Endothelial cell of umbilical vein (primary cell): ENCODE measurements around the gene TRAPPC5. TPM values are rescaled to one million over a fixed set of nuclear protein-coding genes. Genes with fewer than 3 reads are reported as not detected.

Experiments
- BruUV-seq: library from RNA; stranded (reverse); fragments of 400-500 nt; replicated peaks from 2 replicates; lab custom pipeline; 2021; lab: Mats Ljungman, UMichigan
- CTCF ChIA-PET: fragments of 300-600, 350-600 bp; sonication (Branson Sonifier 250); formaldehyde crosslinking; loops from one replicate; lab custom pipeline; 2021; ENCODE audit warnings: antibody characterized with exemption, inconsistent platforms; lab: Charles Lee
- POLR2A ChIA-PET: fragments of 300-600, 350-600 bp; sonication (Branson Sonifier 250); formaldehyde crosslinking; loops from one replicate; lab custom pipeline; 2021; ENCODE audit warnings: antibody characterized with exemption, inconsistent platforms; lab: Charles Lee
- DNase-seq: peaks from one replicate; pipeline ENCODE4 v3.0.0-alpha.2; 2011; ENCODE audit warnings: low read depth, low spot score
- FAIRE-seq: peaks from 2 replicates; lab custom pipeline; 2011; peaks lifted over from hg19 to GRCh38; lab: Jason Lieb, UNC
- H2AFZ ChIP-seq: 2 replicates; pipeline ENCODE4 v1.6.0; 2012; ENCODE audit warnings: low read depth, low read length, control low read depth, inconsistent platforms
- H3K27ac ChIP-seq: 2 replicates; pipeline ENCODE4 v1.5.1; 2011; ENCODE audit warnings: low read depth, mild to moderate bottlenecking, control low read depth, low read length, moderate library complexity; ENCODE audit not compliant: insufficient read depth
- H3K27me3 ChIP-seq, 2 experiments: 2 replicates each; pipeline versions ENCODE4 v1.6.0 to v1.6.1; 2011; ENCODE audit warnings: low read length in 2 of 2, mixed read lengths in 1 of 2; ENCODE audit not compliant: control insufficient read depth in 2 of 2, insufficient read depth in 2 of 2
- H3K36me3 ChIP-seq, 2 experiments: 2 replicates in 1 of 2; 3 replicates in 1 of 2; pipeline ENCODE4 v1.5.1; 2011; ENCODE audit warnings: low read length in 2 of 2, mild to moderate bottlenecking in 1 of 2, moderate library complexity in 1 of 2; ENCODE audit not compliant: control insufficient read depth in 2 of 2, insufficient read depth in 2 of 2; ENCODE audit errors: extremely low read depth in 1 of 2
- H3K4me1 ChIP-seq: 3 replicates; pipeline ENCODE4 v1.5.1; 2011; ENCODE audit warnings: mild to moderate bottlenecking, low read length; ENCODE audit not compliant: control insufficient read depth, insufficient read depth; ENCODE audit errors: extremely low read depth
- H3K4me2 ChIP-seq: 2 replicates; pipeline ENCODE4 v1.6.1; 2011; ENCODE audit warnings: low read length, control low read depth, mixed read lengths; ENCODE audit not compliant: insufficient read depth
- H3K4me3 ChIP-seq, 3 experiments: fragments of 200-600 bp in 1 of 3; sonication (generic), shearing (Covaris generic) in 1 of 3; replicated peaks in 1 of 3; 2 replicates each; pipeline ENCODE4 v1.5.1; 2011 to 2016; ENCODE audit warnings: control low read depth in 3 of 3, low read length in 3 of 3, mild to moderate bottlenecking in 2 of 3, inconsistent platforms in 1 of 3, low read depth in 1 of 3, moderate library complexity in 1 of 3; ENCODE audit not compliant: insufficient read depth in 1 of 3
- H3K79me2 ChIP-seq: 2 replicates; pipeline ENCODE4 v1.6.0; 2012; ENCODE audit warnings: low read length, inconsistent platforms; ENCODE audit not compliant: control insufficient read depth, insufficient read depth
- H3K9ac ChIP-seq: replicated peaks from 2 replicates; pipeline ENCODE3; 2011; ENCODE audit warnings: low read length, control low read depth; ENCODE audit not compliant: insufficient read depth; ENCODE audit errors: extremely low read depth
- H3K9me1 ChIP-seq: replicated peaks from 3 replicates; pipeline ENCODE4 v1.6.0; 2011; ENCODE audit warnings: mild to moderate bottlenecking, low read length; ENCODE audit not compliant: control insufficient read depth, insufficient read depth; ENCODE audit errors: extremely low read depth
- H3K9me3 ChIP-seq: replicated peaks from 2 replicates; pipeline ENCODE4 v1.5.1; 2012; ENCODE audit warnings: low read length, inconsistent platforms; ENCODE audit not compliant: control insufficient read depth, insufficient read depth
- H4K20me1 ChIP-seq: replicated peaks from 2 replicates; pipeline ENCODE3; 2011; ENCODE audit warnings: mild to moderate bottlenecking, low read length; ENCODE audit not compliant: control insufficient read depth, insufficient read depth; ENCODE audit errors: extremely low read depth
- CTCF ChIP-seq, 2 donors: IDR thresholded peaks; 1 replicate in 1 of 2; 2 replicates in 1 of 2; pipeline ENCODE4 v1.5.1; 2011; ENCODE audit warnings: low read length in 2 of 2, mild to moderate bottlenecking in 2 of 2, moderate library complexity in 2 of 2, control low read depth in 1 of 2, inconsistent platforms in 1 of 2, low read depth in 1 of 2; ENCODE audit not compliant: insufficient read depth in 1 of 2; ENCODE audit errors: extremely low read depth in 1 of 2
- EZH2 ChIP-seq: IDR thresholded peaks from 2 replicates; pipeline ENCODE4 v1.6.1; 2012; ENCODE audit warnings: borderline replicate concordance, low read depth, mild to moderate bottlenecking, moderate library complexity, low read length, inconsistent platforms; ENCODE audit not compliant: severe bottlenecking
- FOS ChIP-seq: IDR thresholded peaks from 2 replicates; pipeline ENCODE4 v1.6.1; 2011; ENCODE audit warnings: mild to moderate bottlenecking, low read length, moderate library complexity, borderline replicate concordance; ENCODE audit not compliant: insufficient read depth
- GATA2 ChIP-seq: IDR thresholded peaks from 2 replicates; pipeline ENCODE4 v1.7.0; 2011; ENCODE audit warnings: low read depth, mild to moderate bottlenecking, moderate library complexity, mixed read lengths, low read length; ENCODE audit not compliant: insufficient read length, insufficient read depth
- JUN ChIP-seq: IDR thresholded peaks from 2 replicates; pipeline ENCODE4 v1.6.1; 2011; ENCODE audit warnings: borderline replicate concordance, low read depth; ENCODE audit not compliant: insufficient read length, insufficient read depth
- MYC ChIP-seq: IDR thresholded peaks from one replicate; pipeline ENCODE4 v1.6.1; 2011; ENCODE audit warnings: mild to moderate bottlenecking, low read depth, low read length
- POLR2A ChIP-seq: IDR thresholded peaks from 2 replicates; pipeline ENCODE4 v1.6.1; 2012; ENCODE audit warnings: low read depth, mild to moderate bottlenecking, control low read depth, low read length
- POLR2AphosphoS5 ChIP-seq: IDR thresholded peaks from 2 replicates; pipeline ENCODE4 v1.6.1; 2012; ENCODE audit warnings: low read depth, mild to moderate bottlenecking, control low read depth, low read length, moderate library complexity; ENCODE audit not compliant: insufficient read depth
- dilution Hi-C: fragments of 300-500 bp; cut with MboI; formaldehyde crosslinking; loops from one replicate; pipeline ENCODE4 v1.15.0; 2019; ENCODE audit warnings: low sequenced_read_pairs; ENCODE audit not compliant: extremely low pct_ligation_motif_present
- intact Hi-C: fragments of 100-400 bp; cut with micrococcal nuclease; formaldehyde crosslinking; loops from one replicate; pipeline ENCODE4 v1.10.0; 2022
- polyA plus RNA-seq, 4 experiments: library from polyadenylated mRNA; depleted of rRNA in 3 of 4; stranded (reverse) in 3 of 4; unstranded in 1 of 4; fragments of >200 nt; gene quantifications; 2 replicates each; pipeline versions ENCODE4 v1.2.1 to v1.2.3, GENCODE V29; 2011 to 2012; ENCODE audit warnings: missing spikeins in 1 of 4
- total RNA-seq: library from RNA; stranded (reverse); gene quantifications from 2 replicates; pipeline ENCODE4 v1.2.3, GENCODE V29; 2021
- TF ChIP-seq, protein P1 (sequence below): IDR thresholded peaks from 2 replicates; pipeline ENCODE4 v1.6.1; 2011; ENCODE audit not compliant: insufficient read depth, insufficient read length

Gene TRAPPC5
- total and polyA plus RNA-seq, 2 donors (not counting 3 experiments of a cell fraction or from before 2014, with no cell fraction given) = 114 to 172 TPM

GRCh38 chr19:7689165-7689564 is 8.5 kb downstream of the TRAPPC5 start:
- no TSS peak for BruUV-seq
- Histone ChIP-seq H3K9me1 (no peaks in the 10 kb centered on the region), H3K36me3 (no peaks in the 10 kb centered on the region), H3K9ac (no peak overlapping the region), H3K27ac (no peak overlapping the region), H3K27me3 (no peaks in the 10 kb centered on the region), H3K4me2 (no peak overlapping the region), H3K4me1 (no peaks in the 10 kb centered on the region), H3K9me3 (no peaks in the 10 kb centered on the region), H4K20me1 (no peaks in the 10 kb centered on the region), H3K79me2 (no peaks in the 10 kb centered on the region), H3K4me3 (no peak overlapping the region), H2AFZ (no peak overlapping the region)
- TF ChIP-seq MYC (no peak), POLR2AphosphoS5 (no peak), JUN (no peak), CTCF (IDR thresholded peaks at IDR 0.05; ENCODE audit: extremely low read depth in 1 of 2, insufficient read depth in 1 of 2, low read depth in 1 of 2, low read length in 2 of 2) (no peak), GATA2 (no peak), EZH2 (no peak), FOS (no peak), POLR2A (no peak)
- TF ChIP-seq, protein P1, sequence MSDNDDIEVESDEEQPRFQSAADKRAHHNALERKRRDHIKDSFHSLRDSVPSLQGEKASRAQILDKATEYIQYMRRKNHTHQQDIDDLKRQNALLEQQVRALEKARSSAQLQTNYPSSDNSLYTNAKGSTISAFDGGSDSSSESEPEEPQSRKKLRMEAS = no peak
- POLR2A ChIA-PET = no interaction called here
- FAIRE-seq (no peak), DNase-seq (no peak)
- intact Hi-C loops = no loop called here
- dilution Hi-C loops = no loop called here
- CTCF ChIA-PET = interaction anchor here (1.1 kb wide), 1 partner anchor 85 kb away, joined by 3 read pairs; no protein-coding TSS in a partner anchor
